B cell (primary cell): Measurements from ENCODE around the gene RAB9A. TPM values are rescaled to one million over a fixed set of nuclear protein-coding genes. Genes with fewer than 3 reads are reported as not detected.
A peak's percentile ranks its signal among the peaks of the same experiment; 100 is the strongest.

Experiments
- ATAC-seq: fragments of 200-7000 bp; cut with Tn5 transposase; one replicate; pipeline ENCODE4 v1.10.0; 2021; ENCODE audit warnings: low read depth, mild to moderate bottlenecking, moderate number of reproducible peaks, moderate library complexity
- CTCF ChIA-PET: fragments of 350-600 bp; sonication (Branson Sonifier 250); formaldehyde crosslinking; loops from one replicate; lab custom pipeline; 2021; ENCODE audit warnings: antibody characterized with exemption, inconsistent platforms; lab: Charles Lee
- POLR2A ChIA-PET: fragments of 350-600 bp; sonication (Branson Sonifier 250); formaldehyde crosslinking; loops from one replicate; lab custom pipeline; 2021; ENCODE audit warnings: antibody characterized with exemption; lab: Charles Lee
- DNase-seq: peaks from one replicate; pipeline ENCODE4 v3.0.0; 2013
- H2AFZ ChIP-seq: 2 replicates; pipeline ENCODE4 v1.6.1; 2012; ENCODE audit warnings: mild to moderate bottlenecking, low read depth, low read length; ENCODE audit not compliant: insufficient read depth, poor library complexity, severe bottlenecking
- H3K27ac ChIP-seq, 2 donors: 1 replicate in 1 of 2; 2 replicates in 1 of 2; pipeline ENCODE4 v1.5.1; 2012 to 2013; ENCODE audit warnings: low read length in 2 of 2, mild to moderate bottlenecking in 2 of 2, moderate library complexity in 1 of 2
- H3K27me3 ChIP-seq, 4 experiments: fragments of 200-600 bp in 1 of 4; sonication (generic) in 1 of 4; replicated peaks in 1 of 4; 1 replicate in 2 of 4; 2 replicates in 2 of 4; pipeline versions ENCODE4 v1.6.1 to v1.7.0; 2013 to 2016; ENCODE audit warnings: low read length in 3 of 4, mild to moderate bottlenecking in 2 of 4, mixed read lengths in 1 of 4, moderate library complexity in 1 of 4; ENCODE audit not compliant: insufficient read depth in 4 of 4, control insufficient read depth in 3 of 4; ENCODE audit errors: control extremely low read depth in 1 of 4
- H3K36me3 ChIP-seq, 2 experiments: replicated peaks in 1 of 2; 1 replicate in 1 of 2; 2 replicates in 1 of 2; pipeline versions ENCODE4 v1.6.1 to v1.7.1; 2013; ENCODE audit warnings: low read length in 1 of 2; ENCODE audit not compliant: insufficient read depth in 2 of 2, control insufficient read depth in 1 of 2; ENCODE audit errors: control extremely low read depth in 1 of 2, extremely low read depth in 1 of 2
- H3K4me1 ChIP-seq, 2 donors: fragments of 200-600 bp in 1 of 2; sonication (generic) in 1 of 2; 1 replicate in 1 of 2; 2 replicates in 1 of 2; pipeline versions ENCODE4 v1.5.1 to v1.6.1; 2013 to 2017; ENCODE audit warnings: low read length in 2 of 2; ENCODE audit not compliant: control insufficient read depth in 2 of 2, insufficient read depth in 2 of 2
- H3K4me2 ChIP-seq: replicated peaks from 2 replicates; pipeline ENCODE3; 2012; ENCODE audit warnings: mild to moderate bottlenecking, low read depth, low read length; ENCODE audit not compliant: poor library complexity, severe bottlenecking
- H3K4me3 ChIP-seq, 5 experiments: fragments of 200-600 bp in 1 of 5; sonication (generic) in 1 of 5; 1 replicate in 3 of 5; 2 replicates in 2 of 5; pipeline versions ENCODE4 v1.5.1 to v1.7.0; 2011 to 2016; ENCODE audit warnings: low read length in 4 of 5, mild to moderate bottlenecking in 4 of 5, low read depth in 2 of 5, control low read depth in 1 of 5, moderate library complexity in 1 of 5; ENCODE audit not compliant: insufficient read depth in 1 of 5; ENCODE audit errors: control extremely low read depth in 1 of 5, extremely low read depth in 1 of 5
- H3K79me2 ChIP-seq: fragments of 200-600 bp; sonication (generic); one replicate; pipeline ENCODE4 v1.6.0; 2016; ENCODE audit warnings: low read length; ENCODE audit not compliant: control insufficient read depth, insufficient read depth
- H3K9ac ChIP-seq: fragments of 200-600 bp; sonication (generic); 2 replicates; pipeline ENCODE4 v1.6.1; 2017; ENCODE audit warnings: mild to moderate bottlenecking, low read length, moderate library complexity
- H3K9me3 ChIP-seq, 3 donors: one replicate each; pipeline versions ENCODE4 v1.6.1 to v1.7.1; 2013; ENCODE audit warnings: low read length in 2 of 3; ENCODE audit not compliant: control insufficient read depth in 2 of 3, insufficient read depth in 1 of 3; ENCODE audit errors: control extremely low read depth in 1 of 3
- H4K20me1 ChIP-seq: 2 replicates; pipeline ENCODE4 v1.6.0; 2012; ENCODE audit warnings: mild to moderate bottlenecking, low read length; ENCODE audit not compliant: insufficient read depth, control insufficient read depth, poor library complexity, severe bottlenecking
- H3K27ac Mint-ChIP-seq: one replicate; pipeline ENCODE4 v1.8.0; 2021; ENCODE audit warnings: mixed read lengths
- H3K27me3 Mint-ChIP-seq: one replicate; pipeline ENCODE4 v1.8.0; 2021; ENCODE audit warnings: mixed read lengths
- H3K4me1 Mint-ChIP-seq: one replicate; pipeline ENCODE4 v1.8.0; 2021; ENCODE audit warnings: mixed read lengths
- H3K4me3 Mint-ChIP-seq: one replicate; pipeline ENCODE4 v1.8.0; 2021; ENCODE audit warnings: mixed read lengths
- H3K9me3 Mint-ChIP-seq: one replicate; pipeline ENCODE4 v1.8.0; 2022; ENCODE audit warnings: mixed read lengths; ENCODE audit not compliant: insufficient read depth
- CTCF ChIP-seq: fragments of 200-600 bp; IDR thresholded peaks from one replicate; pipeline ENCODE4 v1.8.0; 2022; ENCODE audit warnings: antibody characterized with exemption, mild to moderate bottlenecking
- EZH2 ChIP-seq: IDR thresholded peaks from 2 replicates; pipeline ENCODE4 v1.6.1; 2012; ENCODE audit warnings: borderline replicate concordance, low read depth, mild to moderate bottlenecking, moderate library complexity, low read length; ENCODE audit not compliant: insufficient read depth, poor library complexity, severe bottlenecking
- WGBS: methylation state at CpG from one replicate; pipeline ENCODE4 v1.1.5; 2013; ENCODE audit warnings: missing lambda C conversion rate; ENCODE audit not compliant: insufficient coverage; 5-methylcytosine and 5-hydroxymethylcytosine counted together
- intact Hi-C: fragments of 100-400 bp; cut with micrococcal nuclease; formaldehyde crosslinking; loops from one replicate; pipeline ENCODE4 v1.10.0; 2022
- polyA plus RNA-seq: library from polyadenylated mRNA; depleted of rRNA; stranded (reverse); fragments of >200 nt; gene quantifications from 2 replicates; pipeline ENCODE4 v1.2.3, GENCODE V29; 2012
- total RNA-seq, 2 donors: library from RNA; stranded (reverse); fragments of 120-200 nt in 1 of 2; gene quantifications; 1 replicate in 1 of 2; 2 replicates in 1 of 2; pipeline versions ENCODE4 v1.2.3 to v1.2.4, GENCODE V29; 2013 to 2022

Gene RAB9A
- total and polyA plus RNA-seq, 2 donors (not counting 1 experiment from before 2014, with no cell fraction given): 11.9 to 16.7 TPM

GRCh38 chrX:13645464-13646153 lies 43.3 kb upstream of the RAB9A start:
- Histone ChIP-seq H3K36me3 (no peaks in the 10 kb centered on the region), H3K27me3 (peaks cover 0 to 15% (median 0%) of the 10 kb centered on the region in 4 experiments), H3K4me1 (no peaks in the 10 kb centered on the region), H3K27ac (no peak overlapping the region), H3K4me2 (no peak overlapping the region), H4K20me1 (no peaks in the 10 kb centered on the region), H2AFZ (no peak overlapping the region), H3K4me3 (no peak overlapping the region), H3K9me3 (no peaks in the 10 kb centered on the region), H3K9ac (no peak overlapping the region), H3K79me2 (no peaks in the 10 kb centered on the region)
- CTCF ChIA-PET: interaction anchor here (0.6 to 1.8 kb wide), 6 partner anchors 34 to 699 kb away, joined by 3 to 8 read pairs (median 4); no protein-coding TSS in a partner anchor
- H3K27me3 Mint-ChIP-seq: no peaks in the 10 kb centered on the region
- intact Hi-C loops: no loop called here
- H3K4me3 Mint-ChIP-seq: no peak overlapping the region
- H3K9me3 Mint-ChIP-seq: no peaks in the 10 kb centered on the region
- TF ChIP-seq EZH2 (no peak), CTCF (no peak)
- ATAC-seq (no peak), DNase-seq (no peak)
- no peaks in the 10 kb centered on the region for H3K4me1 Mint-ChIP-seq
- H3K27ac Mint-ChIP-seq: no peak overlapping the region
- WGBS: 10% methylated on average over 2 of the region's 9 CpGs
- POLR2A ChIA-PET: no interaction called here

GRCh38 chrX:13646154-13646549 lies 42.8 kb upstream of the RAB9A start:
- intact Hi-C loops: no loop called here
- Histone ChIP-seq H3K4me3 (no peak overlapping the region), H3K4me2 (no peak overlapping the region), H3K27me3 (peaks cover 0 to 15% (median 0%) of the 10 kb centered on the region in 4 experiments), H2AFZ (no peak overlapping the region), H3K36me3 (no peaks in the 10 kb centered on the region), H3K4me1 (no peaks in the 10 kb centered on the region), H3K9ac (no peak overlapping the region), H4K20me1 (no peaks in the 10 kb centered on the region), H3K9me3 (no peaks in the 10 kb centered on the region), H3K27ac (no peak overlapping the region), H3K79me2 (no peaks in the 10 kb centered on the region)
- WGBS: no CpG with 5 or more reads among the region's 3 CpGs
- H3K9me3 Mint-ChIP-seq: no peaks in the 10 kb centered on the region
- DNase-seq: peak; percentile 11
- ATAC-seq: no peak
- CTCF ChIA-PET: interaction anchor here (0.5 to 1.8 kb wide), 8 partner anchors 11 to 745 kb away, joined by 3 to 8 read pairs (median 4); no protein-coding TSS in a partner anchor
- H3K4me3 Mint-ChIP-seq: no peak overlapping the region
- no peaks in the 10 kb centered on the region for H3K27me3 Mint-ChIP-seq
- POLR2A ChIA-PET: no interaction called here
- no peaks in the 10 kb centered on the region for H3K4me1 Mint-ChIP-seq
- TF ChIP-seq CTCF (peak; percentile 21), EZH2 (no peak)
- no peak overlapping the region for H3K27ac Mint-ChIP-seq
